HG03139 (cell line): ENCODE results near the gene IRAK1.

Experiments
- ATAC-seq: cut with Tn5 transposase; IDR thresholded peaks from one replicate; pipeline ENCODE4 v1.9.1; 2021; ENCODE audit not compliant: unreplicated experiment

IRAK1 gene

DNA sequence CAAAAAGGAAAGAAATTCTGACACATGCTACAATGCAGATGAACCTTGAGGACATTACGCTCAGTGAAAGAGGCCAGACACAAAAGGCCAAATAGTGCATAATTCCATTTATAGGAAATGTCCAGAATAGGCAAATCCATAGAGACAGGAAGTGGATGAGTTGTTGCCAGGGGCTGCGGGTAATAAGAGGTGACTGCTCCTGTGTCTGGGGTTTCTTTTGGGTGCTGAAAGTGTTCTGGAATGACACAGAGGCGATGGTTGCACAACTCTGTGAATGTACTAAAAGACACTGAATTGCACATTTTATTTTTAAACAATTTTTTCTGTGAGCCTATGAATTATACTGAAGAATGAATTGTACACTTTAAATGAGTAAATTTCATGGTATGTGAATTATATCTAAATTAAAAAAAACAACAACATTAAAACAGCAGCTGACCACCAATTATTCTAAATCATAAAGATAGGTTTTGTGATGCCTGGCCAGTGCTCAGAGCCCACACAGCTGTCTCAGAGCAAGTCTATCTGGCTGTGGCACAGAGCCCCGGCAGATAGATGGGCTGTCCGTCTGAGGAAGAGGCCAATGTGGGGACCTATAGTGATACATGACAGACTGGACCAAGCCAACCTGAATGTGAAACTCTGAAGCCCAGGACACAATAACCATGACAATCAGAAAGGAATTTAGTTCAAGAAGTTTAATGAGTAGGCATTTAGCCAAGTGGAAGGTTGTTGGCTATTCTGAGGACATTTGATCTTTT lies 23.5 kb upstream of the IRAK1 start:
- no peak for ATAC-seq

GRCh38 chrX:154040863-154041262 lies 21.2 kb upstream of the IRAK1 start:
- ATAC-seq, result no peak

GRCh38 chrX:154040307-154040756 lies 20.6 kb upstream of the IRAK1 start:
- ATAC-seq, result no peak

- no peak for ATAC-seq
Observed at GRCh38 chrX:154039577-154039976, 19.9 kb upstream of the IRAK1 start.

DNA sequence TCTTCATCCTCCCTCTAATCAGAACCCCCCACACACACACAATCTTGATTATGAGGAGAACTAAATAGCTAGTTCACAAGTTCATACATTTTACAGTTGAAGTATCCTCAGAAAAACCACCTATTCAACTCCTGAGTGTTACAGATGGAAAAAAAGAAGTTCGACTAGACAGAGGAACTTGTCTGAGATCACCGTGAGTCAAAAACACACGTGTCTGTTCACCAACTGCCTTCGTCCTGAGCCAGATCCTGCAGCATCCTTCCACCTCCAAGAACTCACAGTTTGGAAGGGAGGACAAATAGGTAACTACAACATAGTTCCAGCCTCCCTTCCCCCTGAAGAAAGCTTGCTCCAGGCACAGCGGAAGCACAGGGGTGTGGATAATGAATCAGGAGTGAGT lies 19.0 kb upstream of the IRAK1 start:
- ATAC-seq, result no peak

GRCh38 chrX:154037754-154038153 lies 18.1 kb upstream of the IRAK1 start:
- ATAC-seq, result no peak

DNA sequence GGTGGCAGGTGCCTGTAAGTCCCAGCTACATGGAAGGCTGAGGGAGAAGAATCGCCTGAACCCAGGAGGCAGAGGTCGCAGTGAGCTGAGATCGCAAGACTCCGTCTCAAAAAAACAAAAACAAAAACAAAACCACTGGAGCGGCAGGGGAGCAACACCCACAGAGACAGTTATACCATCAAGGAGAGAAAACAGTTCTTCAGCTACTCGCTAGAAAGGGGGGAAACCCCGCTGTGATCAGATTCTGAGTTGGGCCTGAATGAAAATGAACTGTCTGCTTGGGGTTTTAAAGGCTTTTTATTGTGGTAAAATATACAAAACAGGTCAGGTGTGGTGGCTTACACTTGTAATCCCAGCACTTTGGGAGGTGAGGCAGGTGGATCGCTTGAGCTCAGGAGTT lies 16.8 kb upstream of the IRAK1 start:
- no peak for ATAC-seq

GRCh38 chrX:154033848-154034247 lies 14.1 kb upstream of the IRAK1 start:
- no peak for ATAC-seq

- ATAC-seq, result no peak
Observed at GRCh38 chrX:154032653-154033052, 13.0 kb upstream of the IRAK1 start.

GRCh38 chrX:154032160-154032559 lies 12.5 kb upstream of the IRAK1 start:
- ATAC-seq, result no peak

- no peak for ATAC-seq
Observed at GRCh38 chrX:154030715-154031305, 11.1 kb upstream of the IRAK1 start.

DNA sequence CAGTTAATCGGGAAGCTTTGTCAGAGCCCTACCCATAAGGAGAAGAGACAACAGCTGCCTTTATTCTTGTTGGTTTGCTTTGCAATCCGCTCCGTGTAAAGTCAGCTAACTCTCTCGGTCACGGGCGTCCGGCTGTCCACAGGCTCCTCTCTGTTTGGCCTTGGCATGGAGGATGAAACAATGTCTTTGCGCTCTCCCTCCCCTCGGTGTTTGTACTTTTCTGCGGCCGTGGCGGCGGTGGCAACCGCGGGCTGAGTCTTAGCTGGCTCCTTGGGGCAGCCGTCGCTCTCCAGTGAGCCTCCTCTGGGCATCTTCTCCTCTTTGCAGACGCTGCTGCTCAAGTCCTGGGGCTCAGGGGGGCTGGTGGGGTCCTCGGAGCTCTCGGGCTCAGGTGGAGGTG lies 10.6 kb upstream of the IRAK1 start:
- ATAC-seq, result no peak

- ATAC-seq, result no peak
Observed at GRCh38 chrX:154029439-154029838, 9.7 kb upstream of the IRAK1 start.

DNA sequence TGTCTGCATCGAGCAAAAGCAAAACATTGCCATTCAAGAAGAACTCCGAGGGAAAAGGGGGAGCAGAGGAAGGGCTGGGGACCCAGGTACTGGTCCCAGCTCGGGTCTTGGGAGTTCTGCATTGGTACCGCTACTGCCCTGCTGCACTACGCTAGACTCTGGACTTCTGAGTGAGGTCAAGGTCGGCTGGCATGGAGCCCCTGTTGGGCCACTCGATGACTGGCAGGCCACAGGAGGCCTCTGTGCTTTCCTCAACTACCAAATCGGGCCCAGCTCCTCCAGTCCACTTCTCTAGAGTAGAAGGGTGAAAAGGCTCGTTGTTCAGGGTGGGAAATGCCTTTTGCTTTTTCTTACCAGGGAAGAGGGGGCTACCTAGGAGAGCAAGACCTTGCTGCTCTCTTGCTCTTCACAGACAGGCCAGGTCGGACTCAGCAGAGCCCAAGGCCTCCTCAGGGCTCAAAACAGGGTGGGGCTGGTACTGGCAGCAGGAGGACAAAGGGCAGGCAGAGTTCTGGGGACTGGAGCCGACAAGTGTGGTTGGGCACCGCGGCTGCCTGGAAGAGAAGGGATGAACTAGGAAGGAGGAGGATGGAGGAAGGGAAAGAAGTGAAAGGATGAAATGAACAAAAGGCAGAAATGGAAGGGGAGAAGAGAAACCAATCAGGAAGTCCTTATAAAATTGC lies 8.9 kb upstream of the IRAK1 start:
- no peak for ATAC-seq

DNA sequence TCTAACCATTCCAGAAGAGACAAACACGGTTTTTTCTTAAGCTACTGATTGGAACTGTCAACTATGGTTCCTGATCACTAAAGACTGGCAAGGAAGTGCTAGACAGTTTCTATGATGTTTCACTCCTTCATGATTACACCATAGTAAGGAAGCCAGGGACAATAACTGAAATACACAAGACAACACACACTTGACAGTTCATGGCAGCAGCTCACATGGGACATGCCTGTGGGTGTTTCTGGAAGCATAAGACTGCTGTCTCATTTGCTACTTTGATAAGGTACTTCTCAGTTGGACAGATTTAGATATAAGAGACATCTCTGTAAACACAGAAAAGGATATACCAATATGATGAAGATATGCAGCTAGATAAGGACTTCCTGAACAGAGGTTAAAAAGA lies 8.3 kb upstream of the IRAK1 start:
- ATAC-seq, result no peak

- ATAC-seq, result no peak
Observed at GRCh38 chrX:154027022-154027402, 7.3 kb upstream of the IRAK1 start.

DNA sequence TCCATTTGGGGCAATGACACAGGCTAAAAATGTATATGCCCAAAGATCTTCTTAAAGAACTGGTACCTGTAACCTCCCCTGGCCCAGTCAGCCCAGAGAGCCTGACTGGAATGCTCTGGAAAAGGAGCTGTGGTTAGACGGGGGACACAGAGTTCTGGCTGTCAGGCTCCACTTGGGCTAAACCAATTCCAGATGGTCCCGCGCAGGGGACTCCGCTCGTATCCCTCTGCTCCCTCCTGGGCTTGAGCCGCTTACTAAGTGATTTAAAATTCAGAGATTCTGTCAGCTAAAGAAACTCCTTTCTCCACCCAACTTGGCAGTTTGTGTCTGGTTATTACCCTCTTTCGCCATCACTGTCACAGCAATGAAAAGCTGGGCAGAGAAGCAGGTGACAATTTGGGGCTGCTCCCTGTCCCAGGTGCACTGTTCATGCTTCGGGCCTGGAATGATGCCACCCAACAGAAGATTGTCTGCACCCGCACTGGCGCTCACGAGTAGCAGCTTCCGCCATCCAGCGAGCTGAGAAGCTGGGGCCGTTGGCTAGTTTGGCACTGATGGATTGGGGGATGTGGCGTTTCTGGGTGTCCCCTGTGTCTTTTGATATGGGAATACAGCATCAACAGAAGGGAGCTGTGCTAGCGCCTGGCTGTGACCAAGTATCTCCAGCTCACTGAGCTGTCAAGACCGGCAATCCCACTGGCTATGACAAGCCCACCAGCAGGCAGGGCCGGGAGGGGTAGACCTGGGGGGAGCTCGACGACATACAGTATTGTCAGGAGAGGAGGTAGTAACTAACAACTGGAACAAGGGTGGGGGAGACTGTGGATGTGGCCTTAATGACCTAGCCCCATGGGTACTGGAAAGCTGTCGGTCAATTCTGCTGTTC lies 6.7 kb upstream of the IRAK1 start:
- no peak for ATAC-seq

DNA sequence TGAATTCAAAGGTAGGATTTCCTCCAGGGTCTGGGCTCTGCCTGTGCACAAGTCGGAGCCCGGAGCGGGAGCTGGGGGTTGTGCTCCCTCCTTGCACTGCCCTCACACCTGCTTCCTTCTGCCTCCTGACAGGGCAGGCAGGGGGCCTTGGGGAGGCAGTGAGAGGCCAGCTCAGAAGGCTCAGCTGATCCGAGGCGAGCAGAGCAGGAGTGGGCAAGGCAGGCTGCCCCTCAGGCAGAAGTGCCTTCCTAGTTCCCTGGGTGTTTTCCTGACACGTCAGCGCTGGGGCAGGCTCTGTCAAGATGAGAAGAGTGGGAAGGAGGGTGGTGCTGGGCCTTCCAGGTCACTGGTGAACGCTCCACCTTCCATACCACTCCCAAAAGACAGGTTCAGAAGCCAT lies 5.5 kb upstream of the IRAK1 start:
- no peak for ATAC-seq

GRCh38 chrX:154024271-154024670 lies 4.6 kb upstream of the IRAK1 start:
- ATAC-seq, result no peak

GRCh38 chrX:154023276-154024000 lies 3.7 kb upstream of the IRAK1 start:
- no peak for ATAC-seq

- no peak for ATAC-seq
Observed at GRCh38 chrX:154022108-154022507, 2.4 kb upstream of the IRAK1 start.
